Activated CD4-positive, CD25-positive, alpha-beta regulatory T cell treated with anti-CD3 and anti-CD28 coated beads, Interleukin-2, amount 50 U/mL, for 24 hours (primary cell): ENCODE measurements around the gene GAREM1.
"Not testable (repeated sequence)": the region's sequence is repeated elsewhere in the genome, so short reads cannot be mapped to it uniquely, and the experiment has no call there.

Experiments used
- ATAC-seq, 2 donors: fragments of 150-1000 bp; cut with Tn5 transposase; one replicate each; pipeline ENCODE4 v1.10.0; 2021; ENCODE audit warnings: mild to moderate bottlenecking in 1 of 2, moderate library complexity in 1 of 2

GAREM1 gene

DNA sequence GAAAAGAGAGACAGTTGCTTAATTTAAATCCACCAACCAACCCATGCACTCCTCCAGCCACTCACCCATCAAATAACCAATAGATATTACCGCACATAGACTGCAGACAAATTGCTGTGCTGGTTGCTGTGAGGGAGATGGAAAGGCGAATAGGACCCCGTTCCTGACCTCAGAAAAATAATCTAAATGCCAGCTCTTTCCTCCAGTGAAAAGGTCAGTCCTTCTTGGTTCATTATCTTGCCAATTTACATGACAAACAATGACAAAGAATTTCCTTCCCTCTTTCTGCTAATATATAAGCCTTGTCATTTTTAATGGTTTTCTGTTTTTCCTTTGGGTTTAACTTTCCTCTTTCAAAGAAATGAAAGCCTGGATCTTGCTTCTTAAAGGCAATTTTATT is 219.2 kb downstream of the GAREM1 start:
- no peak for ATAC-seq

DNA sequence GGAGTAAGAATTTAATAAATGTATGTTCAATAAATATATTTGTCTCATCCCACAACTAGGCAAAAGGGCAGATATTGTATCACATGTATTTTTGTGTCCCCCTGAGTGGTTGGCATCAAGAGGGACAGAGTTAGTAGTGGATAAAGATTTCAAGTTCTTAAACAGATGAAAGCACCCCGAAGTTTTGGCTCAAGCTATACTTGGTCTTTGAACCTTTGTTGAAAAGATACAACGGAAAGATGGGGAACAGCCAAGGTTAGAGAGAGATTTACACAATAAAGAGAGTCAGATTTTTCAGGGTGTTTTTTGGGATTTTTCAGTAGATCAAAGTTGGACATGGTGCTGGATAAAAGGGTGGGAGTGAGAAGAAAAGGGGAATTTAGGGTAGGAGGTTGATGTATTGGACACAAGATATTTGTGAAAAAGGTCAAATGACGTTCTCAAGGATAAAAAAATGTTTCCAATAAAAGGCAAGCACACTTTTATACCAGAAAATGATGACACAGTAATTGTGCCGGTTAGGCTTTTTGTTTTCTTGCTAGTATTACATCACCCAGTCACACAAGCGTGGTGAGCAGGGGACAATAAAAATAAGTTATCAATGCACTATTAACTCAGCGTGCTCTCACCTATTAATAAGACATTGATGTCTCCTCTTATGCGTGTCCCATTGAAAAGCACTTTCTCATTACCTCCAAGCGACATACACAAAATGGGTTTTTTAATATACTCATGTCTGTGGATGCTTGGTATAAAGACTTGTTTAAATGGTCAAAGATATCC is 221.3 kb downstream of the GAREM1 start:
- no peak for ATAC-seq

DNA sequence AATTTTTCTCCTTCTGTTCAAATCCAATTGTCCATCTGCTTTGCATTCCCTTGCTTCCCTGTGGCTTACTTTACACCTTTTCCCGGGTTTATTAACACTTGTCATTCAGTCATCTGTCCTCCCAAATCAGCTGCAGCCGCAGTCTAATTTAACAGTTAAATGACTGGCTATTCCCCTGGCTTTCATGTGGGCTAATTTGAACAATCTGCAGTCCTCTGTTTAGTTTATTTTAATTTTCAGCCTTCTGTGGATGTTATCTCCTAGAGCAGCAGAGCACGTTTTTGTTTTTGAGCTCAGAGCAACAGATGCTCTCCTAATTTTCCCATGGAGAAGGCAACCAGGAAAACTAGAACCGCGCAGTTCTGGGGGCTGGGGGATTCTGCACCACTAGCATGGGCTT is 225.8 kb downstream of the GAREM1 start:
- ATAC-seq = no peak

DNA sequence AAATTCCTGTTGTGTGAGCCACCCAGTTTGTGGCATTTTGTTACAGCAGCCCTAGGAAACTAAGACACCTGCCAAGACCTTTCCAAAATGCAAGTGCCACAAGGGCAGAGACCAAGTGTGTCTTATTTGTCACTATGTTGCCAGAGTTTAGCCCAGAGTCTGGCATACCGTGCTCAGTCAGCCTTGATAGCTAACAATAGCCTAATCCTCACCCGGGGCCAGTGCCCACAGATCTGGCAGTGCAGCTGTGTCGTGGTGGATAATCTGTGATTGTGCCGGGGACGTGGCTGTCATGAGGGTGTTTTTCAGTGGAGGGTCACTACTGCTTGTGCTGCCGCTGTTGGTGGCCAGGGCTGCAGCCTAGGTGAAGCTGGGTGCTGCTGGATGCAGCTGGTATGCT is 227.3 kb downstream of the GAREM1 start:
- no peak for ATAC-seq

DNA sequence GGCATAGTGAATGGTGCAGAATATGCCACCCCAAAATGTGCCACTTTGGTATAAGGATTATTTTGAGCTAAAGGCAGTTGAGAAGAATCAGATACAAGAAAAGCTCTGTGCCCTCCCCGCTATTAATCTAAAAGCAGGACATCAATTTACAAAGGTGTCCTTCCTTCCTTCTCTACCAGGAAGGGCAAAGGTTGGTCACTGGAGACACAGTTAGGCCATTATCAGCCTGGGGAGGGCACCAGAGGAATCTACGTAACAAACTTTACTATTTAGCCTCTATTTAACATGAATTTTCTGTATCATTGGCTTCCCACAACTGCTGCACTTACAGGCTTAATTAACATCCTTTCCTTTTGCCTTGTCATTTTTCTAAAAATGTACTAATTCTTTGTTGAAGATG is 228.3 kb downstream of the GAREM1 start:
- ATAC-seq = no peak

DNA sequence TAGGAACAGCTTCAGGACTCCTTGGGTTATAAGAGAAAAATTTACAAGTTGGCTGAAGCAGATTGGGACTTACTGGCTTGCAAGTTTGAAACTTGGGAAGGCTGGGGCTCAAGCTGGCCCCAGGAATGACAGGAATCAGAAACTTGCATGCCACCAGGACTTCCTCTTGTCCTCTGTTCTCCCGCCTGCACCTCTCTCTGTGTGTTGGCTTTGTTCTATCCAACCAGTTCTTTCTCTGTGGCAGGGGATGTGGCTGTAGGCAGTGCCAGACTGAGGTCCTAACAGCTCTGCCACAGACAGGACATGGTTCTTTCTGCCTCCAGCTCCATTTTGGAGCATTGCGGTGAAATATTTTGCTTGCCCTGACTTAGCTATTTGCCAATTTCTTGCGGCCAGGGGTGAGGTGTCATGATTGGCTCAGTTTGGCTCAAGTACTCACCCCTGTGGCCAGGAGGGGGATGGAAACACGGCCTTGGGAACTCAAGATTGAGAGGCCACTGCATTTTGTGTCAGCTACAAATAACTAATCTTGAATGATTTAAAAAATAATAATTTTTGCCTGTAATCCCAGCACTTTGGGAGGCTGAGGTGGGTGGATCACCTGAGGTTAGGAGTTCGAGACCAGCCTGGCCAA is 231.9 kb downstream of the GAREM1 start:
- ATAC-seq = no peak

DNA sequence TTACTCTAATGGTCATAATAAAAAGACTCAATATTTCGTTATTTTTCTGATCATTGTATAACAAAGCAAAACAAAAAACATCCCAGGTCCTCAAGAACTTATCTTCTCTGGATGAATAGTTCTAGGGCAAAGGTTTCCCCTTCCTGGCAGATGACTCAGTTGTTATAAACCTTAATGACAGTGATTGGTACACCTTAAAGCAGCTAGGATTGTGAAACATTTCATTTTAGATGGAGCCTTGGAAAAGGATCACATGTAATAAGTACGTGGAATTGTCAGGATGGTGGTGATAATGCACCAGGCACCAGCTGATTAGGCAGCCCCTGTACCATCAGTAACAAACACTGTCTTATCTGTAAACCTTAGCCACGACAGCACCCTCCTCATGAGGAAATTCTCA is 233.6 kb downstream of the GAREM1 start:
- no peak for ATAC-seq

DNA sequence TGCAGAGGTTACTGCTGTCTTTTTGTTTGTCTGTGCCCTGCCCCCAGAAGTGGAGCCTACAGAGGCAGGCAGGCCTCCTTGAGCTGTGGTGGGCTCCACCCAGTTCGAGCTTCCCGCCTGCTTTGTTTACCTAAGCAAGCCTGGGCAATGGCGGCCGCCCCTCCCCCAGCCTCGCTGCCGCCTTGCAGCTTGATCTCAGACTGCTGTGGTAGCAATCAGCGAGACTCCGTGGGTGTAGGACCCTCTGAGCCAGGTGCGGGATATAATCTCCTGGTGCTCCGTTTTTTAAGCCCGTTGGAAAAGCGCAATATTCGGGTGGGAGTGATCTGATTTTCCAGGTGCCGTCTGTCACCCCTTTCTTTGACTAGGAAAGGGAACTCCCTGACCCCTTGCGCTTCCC is 237.3 kb downstream of the GAREM1 start:
- not testable (repeated sequence) for ATAC-seq

DNA sequence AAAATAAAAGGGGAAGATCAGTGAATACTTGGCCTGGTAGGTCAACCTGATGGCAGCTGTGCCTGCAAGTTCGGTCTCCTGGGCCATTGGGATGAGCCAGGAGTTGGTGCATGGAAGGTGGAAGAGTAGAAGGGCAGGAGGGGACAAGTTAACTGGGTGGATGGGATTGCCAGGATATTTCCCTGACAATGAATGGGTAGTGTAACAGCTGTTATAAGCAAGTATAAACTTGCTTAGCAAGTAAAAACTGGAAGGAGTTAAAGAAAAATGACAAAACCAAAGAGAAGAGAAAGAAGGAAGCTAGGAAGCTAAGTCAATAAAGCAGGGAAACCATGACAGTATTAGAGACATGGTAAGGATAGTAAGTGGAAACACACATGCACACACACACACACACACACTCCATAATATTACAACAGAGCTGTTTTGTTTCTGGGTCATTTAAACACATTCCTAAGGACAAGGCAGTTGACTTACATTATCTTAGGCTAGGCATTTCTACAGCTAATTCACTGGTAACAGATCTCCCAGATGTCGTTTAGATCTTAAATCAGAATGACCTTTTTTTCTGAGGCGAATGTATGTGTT is 251.2 kb downstream of the GAREM1 start:
- ATAC-seq = no peak

DNA sequence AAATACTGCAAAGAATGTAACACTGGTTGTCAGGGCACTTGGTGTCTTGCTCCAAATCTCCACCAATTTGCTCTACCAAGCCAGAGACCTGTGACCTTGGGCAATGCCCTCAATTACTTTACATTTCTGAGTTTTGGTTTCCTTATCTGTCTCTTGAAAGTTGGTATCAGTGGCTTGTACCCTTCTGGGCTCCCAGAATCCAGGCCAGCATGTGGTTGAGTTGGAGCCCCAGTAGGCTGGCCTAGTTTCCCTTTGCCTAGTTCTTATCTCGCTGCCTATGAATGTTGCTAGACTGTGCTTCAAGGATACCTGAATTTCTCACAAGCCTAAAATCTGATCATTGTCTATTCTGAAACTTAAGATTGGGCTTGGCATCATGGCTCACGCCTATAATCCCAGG is 254.3 kb downstream of the GAREM1 start:
- no peak for ATAC-seq

DNA sequence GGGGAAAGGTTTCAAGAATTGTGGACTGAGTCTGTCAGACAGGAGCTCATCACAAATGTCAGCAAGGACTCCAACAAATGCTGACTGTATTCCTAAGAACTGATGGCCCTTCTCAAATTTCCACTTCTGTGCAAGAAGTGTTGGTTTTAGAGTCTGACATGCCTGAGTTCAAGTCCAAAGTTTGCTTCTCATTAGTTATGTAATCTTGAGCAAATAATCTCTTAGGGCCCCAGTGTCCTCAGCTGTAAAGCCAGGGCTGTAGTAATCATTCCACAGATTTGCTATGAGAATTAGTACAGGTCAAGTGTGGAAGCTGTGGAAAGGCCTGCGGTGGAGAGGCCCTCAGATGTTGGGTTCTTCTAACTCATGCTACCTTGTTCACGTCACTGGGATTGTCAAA is 257.0 kb downstream of the GAREM1 start:
- no peak for ATAC-seq
